GM18870 (cell line): Measurements from ENCODE around the gene SKAP2.

Experiments
- ATAC-seq: cut with Tn5 transposase; IDR thresholded peaks from one replicate; pipeline ENCODE4 v1.9.1; 2021; ENCODE audit warnings: moderate library complexity; ENCODE audit not compliant: unreplicated experiment

SKAP2 gene

GRCh38 chr7:26668821-26669220, 195.6 kb downstream of the SKAP2 start:
- no peak for ATAC-seq

GRCh38 chr7:26667514-26668133, 196.8 kb downstream of the SKAP2 start:
- no peak for ATAC-seq

GRCh38 chr7:26664735-26665416, 199.5 kb downstream of the SKAP2 start:
- no peak for ATAC-seq

- ATAC-seq: no peak
Measured at GRCh38 chr7:26664274-26664673, 200.1 kb downstream of the SKAP2 start.

GRCh38 chr7:26663874-26664273, 200.5 kb downstream of the SKAP2 start:
- no peak for ATAC-seq

GRCh38 chr7:26662646-26663045, 201.7 kb downstream of the SKAP2 start:
- ATAC-seq: no peak

- no peak for ATAC-seq
Measured at GRCh38 chr7:26659121-26659520, 205.3 kb downstream of the SKAP2 start.

GRCh38 chr7:26658389-26659084, 205.9 kb downstream of the SKAP2 start:
- no peak for ATAC-seq

- ATAC-seq: no peak
Measured at GRCh38 chr7:26657686-26658388, 206.6 kb downstream of the SKAP2 start.

- ATAC-seq: no peak
Measured at GRCh38 chr7:26657206-26657641, 207.2 kb downstream of the SKAP2 start.

GRCh38 chr7:26656735-26657134, 207.7 kb downstream of the SKAP2 start:
- no peak for ATAC-seq

GRCh38 chr7:26655781-26656180, 208.6 kb downstream of the SKAP2 start:
- ATAC-seq: no peak

- no peak for ATAC-seq
Measured at GRCh38 chr7:26653430-26654399, 210.7 kb downstream of the SKAP2 start.

- no peak for ATAC-seq
Measured at GRCh38 chr7:26652401-26653100, 211.8 kb downstream of the SKAP2 start.

GRCh38 chr7:26650103-26650502, 214.3 kb downstream of the SKAP2 start:
- ATAC-seq: no peak

GRCh38 chr7:26649388-26649787, 215.0 kb downstream of the SKAP2 start:
- ATAC-seq: no peak

GRCh38 chr7:26648554-26648953, 215.8 kb downstream of the SKAP2 start:
- ATAC-seq: no peak

GRCh38 chr7:26646336-26647048, 217.9 kb downstream of the SKAP2 start:
- ATAC-seq: no peak

GRCh38 chr7:26645121-26645520, 219.3 kb downstream of the SKAP2 start:
- no peak for ATAC-seq
